AG04450 (cell line): Measurements from ENCODE around the gene HDHD5. TPM values are rescaled to one million over a fixed set of nuclear protein-coding genes. Genes with fewer than 3 reads are reported as not detected.

ENCODE experiments used
- CTCF ChIA-PET: fragments of 300-600, 350-600 bp; formaldehyde crosslinking; extraction: SDS; loops from one replicate; lab custom pipeline; 2022; ENCODE audit warnings: antibody characterized with exemption, inconsistent platforms; lab: Charles Lee
- POLR2A ChIA-PET: fragments of 350-600 bp; formaldehyde crosslinking; extraction: SDS; loops from one replicate; lab custom pipeline; 2021; ENCODE audit warnings: antibody characterized with exemption, inconsistent platforms; lab: Yijun Ruan, JAX
- DNase-seq: peaks from one replicate; pipeline ENCODE4 v3.0.0-alpha.2; 2011; ENCODE audit warnings: low read depth, low spot score
- H3K27ac ChIP-seq: one replicate; pipeline ENCODE4 v1.5.1; 2012; ENCODE audit warnings: low read depth, low read length, control low read depth
- H3K27me3 ChIP-seq: one replicate; pipeline ENCODE4 v1.6.0; 2012; ENCODE audit warnings: low read length; ENCODE audit not compliant: control insufficient read depth, insufficient read depth
- H3K4me3 ChIP-seq: 2 replicates; pipeline ENCODE4 v1.5.1; 2011; ENCODE audit warnings: mild to moderate bottlenecking, low read depth, low read length, control low read depth
- H3K9me3 ChIP-seq: 2 replicates; pipeline ENCODE4 v1.5.1; 2012; ENCODE audit warnings: low read length; ENCODE audit not compliant: control insufficient read depth, insufficient read depth
- polyA plus RNA-seq: library from polyadenylated mRNA; depleted of rRNA; stranded (reverse); fragments of >200 nt; gene quantifications from 2 replicates; pipeline ENCODE4 v1.2.3, GENCODE V29; 2011
- TF ChIP-seq, protein P1 (sequence below): IDR thresholded peaks from 2 replicates; pipeline ENCODE4 v1.5.1; 2011; ENCODE audit warnings: low read depth, low read length, control low read depth, inconsistent platforms

The HDHD5 gene
- polyA plus RNA-seq, 1 experiment, result 14.4 TPM

DNA sequence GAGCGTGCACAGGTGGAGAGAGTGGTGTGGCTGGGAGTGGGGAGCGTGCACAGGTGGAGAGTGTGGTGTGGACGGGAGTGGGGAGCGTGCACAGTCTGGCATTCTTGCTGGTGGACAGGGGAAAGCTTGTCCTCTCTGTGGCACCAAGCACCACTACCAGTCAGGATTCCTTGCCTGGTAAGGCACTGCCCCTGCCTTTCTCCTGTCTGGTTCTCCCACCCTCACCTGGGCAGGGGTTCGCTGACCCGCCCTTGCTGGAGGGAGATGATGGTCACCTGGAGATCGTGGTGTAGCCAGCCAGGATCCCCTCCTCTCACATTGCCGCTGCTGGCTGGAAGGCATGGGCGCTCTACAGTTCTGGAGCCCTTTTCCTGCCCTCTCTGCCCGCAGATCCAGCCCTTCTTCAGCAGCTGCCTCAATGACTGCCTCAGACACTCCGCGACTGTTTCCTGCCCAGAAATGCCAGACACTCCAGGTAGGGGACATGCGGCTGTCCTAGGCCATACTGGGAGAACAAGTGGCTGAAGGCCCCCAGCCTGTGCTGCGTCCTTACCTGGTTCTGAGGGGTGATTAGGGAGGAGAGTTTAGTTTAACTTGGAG lies 54.6 kb downstream of the HDHD5 start:
- no peak for DNase-seq
- CTCF ChIA-PET, result no interaction called here

DNA sequence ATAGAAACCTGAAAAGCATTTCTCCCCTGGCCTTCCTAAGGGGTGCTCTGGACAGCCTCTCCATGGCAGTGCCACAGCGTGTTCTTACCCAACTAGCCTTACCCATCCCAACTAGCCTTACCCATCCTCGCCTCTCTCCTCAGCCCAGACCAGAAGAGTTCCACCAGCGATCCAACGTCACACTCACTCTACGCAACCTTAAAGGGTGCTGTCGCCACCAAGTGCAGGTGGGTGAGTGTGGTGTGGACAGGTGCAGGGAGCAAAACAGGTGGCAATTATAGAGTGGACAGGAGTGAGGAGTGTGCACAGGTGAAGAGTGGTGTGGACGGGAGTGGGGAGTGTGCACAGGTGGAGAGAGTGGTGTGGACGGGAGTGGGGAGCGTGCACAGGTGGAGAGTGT lies 55.7 kb downstream of the HDHD5 start:
- TF ChIP-seq, protein P1, sequence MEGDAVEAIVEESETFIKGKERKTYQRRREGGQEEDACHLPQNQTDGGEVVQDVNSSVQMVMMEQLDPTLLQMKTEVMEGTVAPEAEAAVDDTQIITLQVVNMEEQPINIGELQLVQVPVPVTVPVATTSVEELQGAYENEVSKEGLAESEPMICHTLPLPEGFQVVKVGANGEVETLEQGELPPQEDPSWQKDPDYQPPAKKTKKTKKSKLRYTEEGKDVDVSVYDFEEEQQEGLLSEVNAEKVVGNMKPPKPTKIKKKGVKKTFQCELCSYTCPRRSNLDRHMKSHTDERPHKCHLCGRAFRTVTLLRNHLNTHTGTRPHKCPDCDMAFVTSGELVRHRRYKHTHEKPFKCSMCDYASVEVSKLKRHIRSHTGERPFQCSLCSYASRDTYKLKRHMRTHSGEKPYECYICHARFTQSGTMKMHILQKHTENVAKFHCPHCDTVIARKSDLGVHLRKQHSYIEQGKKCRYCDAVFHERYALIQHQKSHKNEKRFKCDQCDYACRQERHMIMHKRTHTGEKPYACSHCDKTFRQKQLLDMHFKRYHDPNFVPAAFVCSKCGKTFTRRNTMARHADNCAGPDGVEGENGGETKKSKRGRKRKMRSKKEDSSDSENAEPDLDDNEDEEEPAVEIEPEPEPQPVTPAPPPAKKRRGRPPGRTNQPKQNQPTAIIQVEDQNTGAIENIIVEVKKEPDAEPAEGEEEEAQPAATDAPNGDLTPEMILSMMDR, result no peak
- H3K27me3 ChIP-seq, result no peaks in the 10 kb centered on the region
- DNase-seq, result no peak
- H3K27ac ChIP-seq, result no peak overlapping the region
- ChIA-PET CTCF (no interaction called here), POLR2A (no interaction called here)
- H3K4me3 ChIP-seq, result no peak overlapping the region
- H3K9me3 ChIP-seq, result no peaks in the 10 kb centered on the region

More for the DNA sequence above, 54.6 kb downstream of the HDHD5 start:
- TF ChIP-seq, protein P1, result no peak
- no peak overlapping the region for H3K4me3 ChIP-seq
- no peak overlapping the region for H3K27ac ChIP-seq
- POLR2A ChIA-PET, result interaction anchor here (0.6 kb wide), 1 partner anchor 23 kb away, joined by 3 read pairs; no protein-coding TSS in a partner anchor
- H3K9me3 ChIP-seq, result no peaks in the 10 kb centered on the region
- no peaks in the 10 kb centered on the region for H3K27me3 ChIP-seq

DNA sequence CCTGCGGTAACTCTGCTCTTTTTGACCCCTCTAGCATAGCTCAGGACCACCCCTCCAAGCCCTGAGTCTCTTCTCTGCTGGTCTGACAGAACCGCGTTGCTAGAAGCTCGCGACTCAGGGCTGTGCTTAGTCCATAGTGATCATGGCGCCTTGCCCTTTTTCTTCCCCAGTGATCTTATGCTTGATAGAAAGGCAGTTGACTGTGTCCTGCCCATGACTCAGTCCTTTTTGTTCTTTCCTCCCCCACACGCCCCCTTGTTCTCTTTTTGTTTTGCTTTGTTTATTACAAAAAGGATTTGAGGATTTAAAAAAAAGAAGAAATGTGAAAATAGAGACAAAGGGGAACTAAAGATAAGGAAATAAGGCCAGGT lies 56.8 kb downstream of the HDHD5 start:
- ChIA-PET CTCF (interaction anchor here (0.7 kb wide), 1 partner anchor 69 kb away, joined by 4 read pairs; no protein-coding TSS in a partner anchor), POLR2A (no interaction called here)
- Histone ChIP-seq H3K9me3 (no peaks in the 10 kb centered on the region), H3K27me3 (no peaks in the 10 kb centered on the region), H3K27ac (no peak overlapping the region), H3K4me3 (no peak overlapping the region)
- DNase-seq, result no peak
- TF ChIP-seq, protein P1, result no peak

DNA sequence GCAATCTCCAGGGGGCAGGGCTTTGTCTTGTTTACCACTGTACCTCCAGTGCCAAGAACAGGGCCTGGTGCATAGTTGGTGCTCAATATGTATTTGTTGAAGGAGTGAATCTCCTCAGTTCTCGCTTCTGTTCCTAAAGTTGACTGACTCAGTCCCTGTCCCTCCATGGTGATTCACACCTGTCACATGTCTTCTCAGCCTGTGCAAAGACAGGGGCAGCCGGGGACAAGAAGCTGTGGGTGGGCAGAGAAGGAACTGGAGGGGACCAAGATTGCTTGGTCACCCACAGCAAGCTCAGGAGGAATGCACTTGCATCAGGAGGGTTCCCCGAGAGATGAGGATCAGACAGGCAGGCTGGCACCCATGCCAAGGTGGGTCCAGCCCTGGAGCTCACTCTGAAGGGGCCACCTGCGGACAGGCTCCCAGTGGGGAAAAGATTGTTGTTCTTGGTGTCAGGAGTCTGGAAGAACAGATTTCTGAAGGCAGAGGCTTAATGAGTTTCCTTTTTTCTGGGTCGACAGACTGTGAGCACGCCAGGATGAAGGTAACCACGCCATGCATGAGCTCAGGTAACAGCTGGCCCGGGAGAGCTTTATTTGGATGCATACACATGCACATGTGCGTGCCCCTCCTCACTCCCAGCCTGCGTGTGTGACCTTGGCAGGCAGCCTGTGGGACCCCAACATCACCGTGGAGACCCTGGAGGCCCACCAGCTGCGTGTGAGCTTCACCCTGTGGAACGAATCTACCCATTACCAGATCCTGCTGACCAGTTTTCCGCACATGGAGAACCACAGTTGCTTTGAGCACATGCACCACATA lies 57.4 kb downstream of the HDHD5 start:
- POLR2A ChIA-PET, result no interaction called here
- no peaks in the 10 kb centered on the region for H3K27me3 ChIP-seq
- H3K4me3 ChIP-seq, result no peak overlapping the region
- CTCF ChIA-PET, result interaction anchor here (0.7 kb wide), 1 partner anchor 70 kb away, joined by 4 read pairs; no protein-coding TSS in a partner anchor
- H3K9me3 ChIP-seq, result no peaks in the 10 kb centered on the region
- TF ChIP-seq, protein P1, result no peak
- no peak overlapping the region for H3K27ac ChIP-seq
- DNase-seq, result no peak

DNA sequence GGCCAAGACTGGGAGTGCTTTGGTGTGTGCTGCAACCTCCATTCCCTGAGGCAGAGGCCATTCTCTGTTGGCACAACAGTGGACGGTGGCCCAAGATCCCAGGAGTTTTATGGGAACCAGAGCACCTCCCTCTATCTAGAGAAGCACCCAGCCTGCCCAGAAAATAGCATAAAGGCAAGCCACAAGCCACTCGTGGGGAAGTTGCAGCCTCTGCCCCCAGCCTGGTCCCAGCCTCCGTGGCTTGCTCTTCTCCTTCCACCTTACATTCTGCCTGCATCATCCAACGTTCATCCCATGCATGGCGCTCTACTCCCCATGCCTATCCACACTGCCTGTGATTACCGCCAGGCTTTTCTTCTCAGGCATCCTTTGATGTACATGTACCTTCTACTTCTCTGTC lies 58.5 kb downstream of the HDHD5 start:
- no peaks in the 10 kb centered on the region for H3K27me3 ChIP-seq
- ChIA-PET CTCF (no interaction called here), POLR2A (no interaction called here)
- H3K4me3 ChIP-seq, result no peak overlapping the region
- H3K9me3 ChIP-seq, result no peaks in the 10 kb centered on the region
- no peak overlapping the region for H3K27ac ChIP-seq
- TF ChIP-seq, protein P1, result no peak
- DNase-seq, result no peak
